Measurements from ENCODE around the gene A3GALT2.

Gene A3GALT2

GRCh38 chr1:33294071-33295010 is 26.6 kb downstream of the A3GALT2 start:
- no peaks in the 10 kb centered on the region for H3K4me1 ChIP-seq (ENCODE audit: control insufficient read depth, insufficient read depth, low read length)
- H3K27ac ChIP-seq (ENCODE audit: extremely low read depth, low read depth, low read length) = no peak overlapping the region
- no peak overlapping the region for H3K4me3 ChIP-seq (ENCODE audit: low read depth, low read length)
- no peak for TF ChIP-seq ZNF549 (tag by site-specific recombination; IDR thresholded peaks at IDR 0.05)
- no peak for TF ChIP-seq ZNF311 (tag by site-specific recombination; IDR thresholded peaks at IDR 0.05; ENCODE audit: borderline replicate concordance)
- no peak for TF ChIP-seq ZXDB (tag by site-specific recombination; IDR thresholded peaks at IDR 0.05)
- TF ChIP-seq ZNF629 (tag by site-specific recombination; IDR thresholded peaks at IDR 0.05) = no peak
- TF ChIP-seq SP2 (tag by site-specific recombination; IDR thresholded peaks at IDR 0.05) = no peak
- no peak for TF ChIP-seq ZNF610 (tag by site-specific recombination; IDR thresholded peaks at IDR 0.05; ENCODE audit: borderline replicate concordance)
- TF ChIP-seq ZNF280C (tag by site-specific recombination; IDR thresholded peaks at IDR 0.05) = no peak
- no peak for TF ChIP-seq ZNF133 (tag by site-specific recombination; IDR thresholded peaks at IDR 0.05)
- TF ChIP-seq ZNF785 (tag by site-specific recombination; IDR thresholded peaks at IDR 0.05) = no peak
- TF ChIP-seq ZNF645 (tag by site-specific recombination; IDR thresholded peaks at IDR 0.05) = no peak
- no peak for TF ChIP-seq ZBTB49 (tag by site-specific recombination; IDR thresholded peaks at IDR 0.05; ENCODE audit: low read depth)
- no peak for TF ChIP-seq ZNF248 (tag by site-specific recombination; IDR thresholded peaks at IDR 0.05)
- no peak for TF ChIP-seq INSM2 (tag by site-specific recombination; IDR thresholded peaks at IDR 0.05)
- TF ChIP-seq HOXD13 (CRISPR knock-in tag; IDR thresholded peaks at IDR 0.05; ENCODE audit: borderline replicate concordance) = no peak
- no peak for TF ChIP-seq MZF1 (tag by site-specific recombination; IDR thresholded peaks at IDR 0.05; ENCODE audit: borderline replicate concordance)
- TF ChIP-seq ZNF37A (tag by site-specific recombination; IDR thresholded peaks at IDR 0.05) = no peak
- peaks cover 0 to 61% of the 10 kb centered on the region in 2 experiments; a peak in 1 of 3 replicates for H3K36me3 ChIP-seq (ENCODE audit: control insufficient read depth in 2 of 2, insufficient read depth in 1 of 2, low read length in 2 of 2)
- POLR2A ChIA-PET = no interaction called here
- H3K9me3 ChIP-seq (ENCODE audit: control insufficient read depth, insufficient read depth, low read depth, low read length) = no peaks in the 10 kb centered on the region
- CTCF ChIA-PET = interaction anchor here (0.6 to 7.0 kb wide), 29 partner anchors 9 to 1940 kb away, joined by 3 to 135 read pairs (median 6); partner anchors contain the start of genes TRIM62 and ZSCAN20
